Caco-2 (cell line): ENCODE data around the gene L3HYPDH. TPM values are rescaled to one million over a fixed set of nuclear protein-coding genes. Genes with fewer than 3 reads are reported as not detected.

Source experiments
- BruUV-seq: library from RNA; stranded (reverse); fragments of 400-500 nt; replicated peaks from 2 replicates; lab custom pipeline; 2021; lab: Mats Ljungman, UMichigan
- CTCF ChIA-PET: fragments of 300-600 bp; sonication (Branson Sonifier 250); formaldehyde crosslinking; loops from one replicate; lab custom pipeline; 2022; ENCODE audit warnings: antibody characterized with exemption; lab: Charles Lee
- POLR2A ChIA-PET: fragments of 300-600 bp; sonication (Branson Sonifier 250); formaldehyde crosslinking; loops from one replicate; lab custom pipeline; 2022; ENCODE audit warnings: antibody characterized with exemption; lab: Charles Lee
- DNase-seq, 2 experiments: peaks; one replicate each; pipeline versions ENCODE4 v3.0.0 to v3.0.0-alpha.2; 2020 to 2022
- H3K27me3 ChIP-seq: replicated peaks from 2 replicates; pipeline ENCODE4 v1.6.0; 2011; ENCODE audit warnings: low read length; ENCODE audit not compliant: control insufficient read depth, insufficient read depth
- H3K36me3 ChIP-seq: 2 replicates; pipeline ENCODE4 v1.5.1; 2011; ENCODE audit warnings: low read length; ENCODE audit not compliant: control insufficient read depth, insufficient read depth
- H3K4me1 ChIP-seq: fragments of 250-450 bp; sonication (Bioruptor Pico); 2 replicates; pipeline ENCODE4 v1.5.1; 2020; ENCODE audit warnings: mild to moderate bottlenecking
- H3K4me3 ChIP-seq: 2 replicates; pipeline ENCODE4 v1.5.1; 2011; ENCODE audit warnings: low read depth, mild to moderate bottlenecking, control low read depth, low read length
- H3K9me3 ChIP-seq: fragments of 250-450 bp; sonication (Bioruptor Pico); 2 replicates; pipeline ENCODE4 v1.5.1; 2020; ENCODE audit warnings: mild to moderate bottlenecking, moderate library complexity
- H3K27ac Mint-ChIP-seq: one replicate; pipeline ENCODE4 v1.8.0; 2022; ENCODE audit warnings: mixed read lengths; ENCODE audit not compliant: unreplicated experiment
- H3K27me3 Mint-ChIP-seq: one replicate; pipeline ENCODE4 v1.8.0; 2022; ENCODE audit warnings: mixed read lengths; ENCODE audit not compliant: insufficient read depth, unreplicated experiment
- H3K36me3 Mint-ChIP-seq: one replicate; pipeline ENCODE4 v1.8.0; 2022; ENCODE audit warnings: mild to moderate bottlenecking, mixed read lengths; ENCODE audit not compliant: insufficient read depth, unreplicated experiment
- H3K4me1 Mint-ChIP-seq: one replicate; pipeline ENCODE4 v1.8.0; 2022; ENCODE audit warnings: low read depth, mixed read lengths; ENCODE audit not compliant: unreplicated experiment
- H3K4me3 Mint-ChIP-seq: one replicate; pipeline ENCODE4 v1.8.0; 2022; ENCODE audit warnings: mild to moderate bottlenecking, moderate library complexity, mixed read lengths; ENCODE audit not compliant: unreplicated experiment
- H3K9me3 Mint-ChIP-seq: one replicate; pipeline ENCODE4 v1.8.0; 2022; ENCODE audit warnings: mixed read lengths; ENCODE audit not compliant: unreplicated experiment
- intact Hi-C: fragments of 100-400 bp; cut with micrococcal nuclease; formaldehyde crosslinking; loops from one replicate; pipeline ENCODE4 v1.10.0; 2022; ENCODE audit not compliant: unreplicated experiment
- total RNA-seq: library from RNA; stranded (reverse); gene quantifications from 2 replicates; pipeline ENCODE4 v1.2.3, GENCODE V29; 2022
- TF ChIP-seq, protein P1 (sequence below), 2 experiments: fragments of 200-600 bp in 1 of 2; IDR thresholded peaks; 1 replicate in 1 of 2; 2 replicates in 1 of 2; pipeline versions ENCODE4 v1.5.1 to v1.8.0; 2011 to 2022; ENCODE audit warnings: antibody characterized with exemption in 1 of 2, control low read depth in 1 of 2, inconsistent platforms in 1 of 2, low read depth in 1 of 2, low read length in 1 of 2, mild to moderate bottlenecking in 1 of 2, moderate library complexity in 1 of 2; ENCODE audit not compliant: insufficient read depth in 1 of 2, severe bottlenecking in 1 of 2, unreplicated experiment in 1 of 2

The L3HYPDH gene
- total RNA-seq, 1 experiment from 2014 or later: 15.7 TPM

DNA sequence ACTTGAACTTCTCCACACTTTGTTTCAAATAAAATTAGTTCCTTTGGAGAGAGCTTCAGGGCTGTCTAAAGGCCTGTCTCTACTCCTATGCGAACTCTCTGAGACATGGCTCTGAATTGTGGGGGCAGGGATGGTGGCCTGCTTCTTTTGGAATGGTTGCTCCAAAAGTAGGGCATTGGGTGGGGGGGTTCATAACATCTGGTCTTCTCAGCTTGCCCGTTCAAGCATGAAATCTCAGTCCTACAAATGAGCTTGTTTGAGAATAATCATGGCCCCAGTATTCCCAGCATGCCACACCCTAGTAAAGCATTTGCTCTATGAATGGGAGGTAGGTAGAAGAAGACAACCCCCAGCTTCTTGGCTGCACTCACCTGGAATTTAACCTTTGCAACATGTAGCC, 25.7 kb downstream of the L3HYPDH start:
- no peak for DNase-seq
- H3K4me3 Mint-ChIP-seq: no peak overlapping the region
- no peak overlapping the region for H3K27ac Mint-ChIP-seq
- CTCF ChIA-PET: interaction anchor here (1.1 kb wide), 1 partner anchor 26 kb away, joined by 3 read pairs; the partner anchor contains the start of genes JKAMP and L3HYPDH
- H3K4me3 ChIP-seq: no peak overlapping the region
- H3K4me1 ChIP-seq: no peaks in the 10 kb centered on the region; the same call in 1 of the 2 replicates
- no peaks in the 10 kb centered on the region for H3K36me3 Mint-ChIP-seq
- H3K9me3 ChIP-seq: no peaks in the 10 kb centered on the region
- H3K36me3 ChIP-seq: no peaks in the 10 kb centered on the region
- intact Hi-C loops: no loop called here
- no peaks in the 10 kb centered on the region for H3K4me1 Mint-ChIP-seq
- POLR2A ChIA-PET: interaction anchor here (0.9 kb wide), 1 partner anchor 26 kb away, joined by 3 read pairs; the partner anchor contains the start of genes JKAMP and L3HYPDH
- TF ChIP-seq, protein P1, sequence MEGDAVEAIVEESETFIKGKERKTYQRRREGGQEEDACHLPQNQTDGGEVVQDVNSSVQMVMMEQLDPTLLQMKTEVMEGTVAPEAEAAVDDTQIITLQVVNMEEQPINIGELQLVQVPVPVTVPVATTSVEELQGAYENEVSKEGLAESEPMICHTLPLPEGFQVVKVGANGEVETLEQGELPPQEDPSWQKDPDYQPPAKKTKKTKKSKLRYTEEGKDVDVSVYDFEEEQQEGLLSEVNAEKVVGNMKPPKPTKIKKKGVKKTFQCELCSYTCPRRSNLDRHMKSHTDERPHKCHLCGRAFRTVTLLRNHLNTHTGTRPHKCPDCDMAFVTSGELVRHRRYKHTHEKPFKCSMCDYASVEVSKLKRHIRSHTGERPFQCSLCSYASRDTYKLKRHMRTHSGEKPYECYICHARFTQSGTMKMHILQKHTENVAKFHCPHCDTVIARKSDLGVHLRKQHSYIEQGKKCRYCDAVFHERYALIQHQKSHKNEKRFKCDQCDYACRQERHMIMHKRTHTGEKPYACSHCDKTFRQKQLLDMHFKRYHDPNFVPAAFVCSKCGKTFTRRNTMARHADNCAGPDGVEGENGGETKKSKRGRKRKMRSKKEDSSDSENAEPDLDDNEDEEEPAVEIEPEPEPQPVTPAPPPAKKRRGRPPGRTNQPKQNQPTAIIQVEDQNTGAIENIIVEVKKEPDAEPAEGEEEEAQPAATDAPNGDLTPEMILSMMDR (IDR thresholded peaks at IDR 0.05; ENCODE audit: insufficient read depth in 1 of 2, low read depth in 1 of 2, low read length in 1 of 2, severe bottlenecking in 1 of 2, unreplicated experiment in 1 of 2): no peak
- no peaks in the 10 kb centered on the region for H3K9me3 Mint-ChIP-seq
- peaks cover 4% of the 10 kb centered on the region for H3K27me3 Mint-ChIP-seq
- no TSS peak for BruUV-seq
- no peaks in the 10 kb centered on the region for H3K27me3 ChIP-seq

DNA sequence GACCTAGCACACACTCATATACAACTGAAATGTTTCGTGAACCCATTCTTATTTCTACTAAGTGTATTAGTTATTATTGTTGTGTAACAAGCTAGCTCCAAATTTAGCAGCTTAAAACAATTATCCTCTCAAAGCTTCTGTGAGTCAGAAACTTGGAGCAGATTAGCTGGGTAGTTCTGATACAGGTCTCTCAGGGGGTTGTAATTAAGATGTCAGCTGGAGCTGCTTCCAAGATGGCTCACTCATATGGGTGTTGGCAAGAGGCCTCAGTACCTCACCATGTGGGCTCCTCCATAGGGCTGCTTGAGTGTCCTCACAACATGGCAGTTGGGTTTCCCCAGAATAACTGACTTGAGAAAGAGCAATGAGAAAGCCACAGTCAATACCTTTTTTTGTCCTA, 28.8 kb downstream of the L3HYPDH start:
- no TSS peak for BruUV-seq
- Mint-ChIP-seq H3K4me3 (no peak overlapping the region), H3K27ac (no peak overlapping the region), H3K27me3 (no peaks in the 10 kb centered on the region), H3K9me3 (no peaks in the 10 kb centered on the region), H3K4me1 (no peaks in the 10 kb centered on the region), H3K36me3 (no peaks in the 10 kb centered on the region)
- ChIA-PET CTCF (no interaction called here), POLR2A (no interaction called here)
- Histone ChIP-seq H3K9me3 (no peaks in the 10 kb centered on the region), H3K27me3 (no peaks in the 10 kb centered on the region), H3K4me1 (no peaks in the 10 kb centered on the region; the same call in 1 of the 2 replicates), H3K36me3 (no peaks in the 10 kb centered on the region), H3K4me3 (no peak overlapping the region)
- no peak for DNase-seq
- TF ChIP-seq, protein P1 (IDR thresholded peaks at IDR 0.05; ENCODE audit: insufficient read depth in 1 of 2, low read depth in 1 of 2, low read length in 1 of 2, severe bottlenecking in 1 of 2, unreplicated experiment in 1 of 2): no peak
- intact Hi-C loops: no loop called here

DNA sequence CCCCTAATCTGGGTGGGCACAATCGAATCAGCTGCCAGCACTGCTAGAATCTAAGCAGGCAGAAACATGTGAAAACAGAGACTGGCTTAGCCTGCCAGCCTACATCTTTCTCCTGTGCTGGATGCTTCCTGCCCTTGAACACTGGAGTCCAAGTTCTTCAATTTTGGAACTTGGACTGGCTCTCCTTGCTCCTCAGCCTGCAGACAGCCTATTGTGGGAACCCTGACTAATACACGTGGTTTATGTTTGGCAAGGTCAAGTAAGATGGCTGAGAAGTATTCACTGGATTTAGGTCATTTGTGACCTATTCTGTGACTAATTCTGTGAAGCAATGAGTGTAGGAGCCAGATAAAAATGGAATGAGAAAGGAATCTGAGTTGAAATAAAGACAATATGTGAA, 30.1 kb downstream of the L3HYPDH start:
- no TSS peak for BruUV-seq
- Mint-ChIP-seq H3K4me3 (no peak overlapping the region), H3K27ac (no peak overlapping the region), H3K36me3 (no peaks in the 10 kb centered on the region), H3K4me1 (no peaks in the 10 kb centered on the region), H3K27me3 (no peaks in the 10 kb centered on the region), H3K9me3 (no peaks in the 10 kb centered on the region)
- CTCF ChIA-PET: no interaction called here
- Histone ChIP-seq H3K9me3 (no peaks in the 10 kb centered on the region), H3K36me3 (no peaks in the 10 kb centered on the region), H3K4me1 (no peaks in the 10 kb centered on the region; the same call in 1 of the 2 replicates), H3K27me3 (no peaks in the 10 kb centered on the region), H3K4me3 (no peak overlapping the region)
- DNase-seq: no peak
- POLR2A ChIA-PET: no interaction called here
- intact Hi-C loops: no loop called here
- TF ChIP-seq, protein P1 (IDR thresholded peaks at IDR 0.05; ENCODE audit: insufficient read depth in 1 of 2, low read depth in 1 of 2, low read length in 1 of 2, severe bottlenecking in 1 of 2, unreplicated experiment in 1 of 2): no peak
